Measurements from ENCODE around the gene GFER.

GRCh38 chr16:1997494-1998359 lies 13.7 kb downstream of the GFER start:
- TF ChIP-seq POLR2A (IDR thresholded peaks at IDR 0.05) = no peak
- TF ChIP-seq, protein P1, sequence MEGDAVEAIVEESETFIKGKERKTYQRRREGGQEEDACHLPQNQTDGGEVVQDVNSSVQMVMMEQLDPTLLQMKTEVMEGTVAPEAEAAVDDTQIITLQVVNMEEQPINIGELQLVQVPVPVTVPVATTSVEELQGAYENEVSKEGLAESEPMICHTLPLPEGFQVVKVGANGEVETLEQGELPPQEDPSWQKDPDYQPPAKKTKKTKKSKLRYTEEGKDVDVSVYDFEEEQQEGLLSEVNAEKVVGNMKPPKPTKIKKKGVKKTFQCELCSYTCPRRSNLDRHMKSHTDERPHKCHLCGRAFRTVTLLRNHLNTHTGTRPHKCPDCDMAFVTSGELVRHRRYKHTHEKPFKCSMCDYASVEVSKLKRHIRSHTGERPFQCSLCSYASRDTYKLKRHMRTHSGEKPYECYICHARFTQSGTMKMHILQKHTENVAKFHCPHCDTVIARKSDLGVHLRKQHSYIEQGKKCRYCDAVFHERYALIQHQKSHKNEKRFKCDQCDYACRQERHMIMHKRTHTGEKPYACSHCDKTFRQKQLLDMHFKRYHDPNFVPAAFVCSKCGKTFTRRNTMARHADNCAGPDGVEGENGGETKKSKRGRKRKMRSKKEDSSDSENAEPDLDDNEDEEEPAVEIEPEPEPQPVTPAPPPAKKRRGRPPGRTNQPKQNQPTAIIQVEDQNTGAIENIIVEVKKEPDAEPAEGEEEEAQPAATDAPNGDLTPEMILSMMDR (IDR thresholded peaks at IDR 0.05) = no peak

All from body of pancreas (tissue), 4 donors.